Measurements from ENCODE around the gene CCDC182. TPM values are rescaled to one million over a fixed set of nuclear protein-coding genes. Genes with fewer than 3 reads are reported as not detected.

CCDC182 gene
- total RNA-seq, 2 experiments from 2014 or later = not detected

- ChIA-PET POLR2A (no interaction called here), CTCF (no interaction called here)
- peaks cover 12% of the 10 kb centered on the region for H3K27me3 Mint-ChIP-seq
- H3K4me3 Mint-ChIP-seq = no peak overlapping the region
- no peaks in the 10 kb centered on the region for H3K9me3 Mint-ChIP-seq
- no peak for DNase-seq
- peaks cover 5% of the 10 kb centered on the region for H3K4me1 Mint-ChIP-seq
- no peaks in the 10 kb centered on the region for H3K36me3 Mint-ChIP-seq (ENCODE audit: low read depth)
- no peak overlapping the region for H3K27ac Mint-ChIP-seq
Observed at GRCh38 chr17:57737450-57737849, 7.6 kb downstream of the CCDC182 start.

- ChIA-PET POLR2A (no interaction called here), CTCF (no interaction called here)
- Mint-ChIP-seq H3K27me3 (peaks cover 12% of the 10 kb centered on the region), H3K27ac (no peak overlapping the region), H3K36me3 (ENCODE audit: low read depth) (no peaks in the 10 kb centered on the region), H3K9me3 (no peaks in the 10 kb centered on the region), H3K4me3 (no peak overlapping the region), H3K4me1 (peaks cover 5% of the 10 kb centered on the region)
- no peak for DNase-seq
Observed at GRCh38 chr17:57735707-57736106, 9.4 kb downstream of the CCDC182 start.

- Mint-ChIP-seq H3K9me3 (no peaks in the 10 kb centered on the region), H3K36me3 (ENCODE audit: low read depth) (no peaks in the 10 kb centered on the region)
Observed at GRCh38 chr17:57735230-57735629, 9.9 kb downstream of the CCDC182 start.

GRCh38 chr17:57733085-57733484, 12.0 kb downstream of the CCDC182 start:
- Mint-ChIP-seq H3K4me1 (no peaks in the 10 kb centered on the region), H3K4me3 (no peak overlapping the region), H3K9me3 (no peaks in the 10 kb centered on the region), H3K27me3 (peaks cover 3% of the 10 kb centered on the region), H3K27ac (no peak overlapping the region), H3K36me3 (ENCODE audit: low read depth) (no peaks in the 10 kb centered on the region)
- POLR2A ChIA-PET = no interaction called here
- CTCF ChIA-PET = no interaction called here
- DNase-seq = no peak

More at GRCh38 chr17:57735230-57735629, 9.9 kb downstream of the CCDC182 start:
- ChIA-PET POLR2A (no interaction called here), CTCF (no interaction called here)
- Mint-ChIP-seq H3K27me3 (peaks cover 12% of the 10 kb centered on the region), H3K4me1 (peaks cover 5% of the 10 kb centered on the region), H3K4me3 (no peak overlapping the region), H3K27ac (no peak overlapping the region)
- no peak for DNase-seq

- H3K27me3 Mint-ChIP-seq = peaks cover 3% of the 10 kb centered on the region
- POLR2A ChIA-PET = no interaction called here
- H3K4me1 Mint-ChIP-seq = no peaks in the 10 kb centered on the region
- H3K9me3 Mint-ChIP-seq = no peaks in the 10 kb centered on the region
- H3K27ac Mint-ChIP-seq = no peak overlapping the region
- no peak for DNase-seq
- CTCF ChIA-PET = interaction anchor here (0.6 to 0.8 kb wide), 2 partner anchors 14 to 166 kb away, joined by 3 read pairs; no protein-coding TSS in a partner anchor
- no peaks in the 10 kb centered on the region for H3K36me3 Mint-ChIP-seq (ENCODE audit: low read depth)
- H3K4me3 Mint-ChIP-seq = no peak overlapping the region
Observed at GRCh38 chr17:57732062-57732461, 13.0 kb downstream of the CCDC182 start.

GRCh38 chr17:57730026-57730701, 14.9 kb downstream of the CCDC182 start:
- Mint-ChIP-seq H3K36me3 (ENCODE audit: low read depth) (no peaks in the 10 kb centered on the region), H3K4me1 (no peaks in the 10 kb centered on the region), H3K27ac (no peak overlapping the region), H3K9me3 (no peaks in the 10 kb centered on the region), H3K4me3 (no peak overlapping the region), H3K27me3 (peaks cover 3% of the 10 kb centered on the region)
- no peak for DNase-seq
- CTCF ChIA-PET = no interaction called here
- POLR2A ChIA-PET = no interaction called here

- H3K27ac Mint-ChIP-seq = no peak overlapping the region
- H3K4me1 Mint-ChIP-seq = no peaks in the 10 kb centered on the region
- ChIA-PET POLR2A (no interaction called here), CTCF (interaction anchor here (0.6 to 1.1 kb wide), 2 partner anchors 15 to 485 kb away, joined by 3 read pairs; no protein-coding TSS in a partner anchor)
- H3K4me3 Mint-ChIP-seq = no peak overlapping the region
- no peaks in the 10 kb centered on the region for H3K36me3 Mint-ChIP-seq (ENCODE audit: low read depth)
- no peaks in the 10 kb centered on the region for H3K27me3 Mint-ChIP-seq
- no peak for DNase-seq
- H3K9me3 Mint-ChIP-seq = no peaks in the 10 kb centered on the region
Observed at GRCh38 chr17:57727630-57728175, 17.4 kb downstream of the CCDC182 start.

GRCh38 chr17:57726838-57727237, 18.3 kb downstream of the CCDC182 start:
- ChIA-PET CTCF (interaction anchor here (1.0 kb wide), 1 partner anchor 10 kb away, joined by 4 read pairs; no protein-coding TSS in a partner anchor), POLR2A (no interaction called here)
- DNase-seq = no peak
- H3K36me3 Mint-ChIP-seq (ENCODE audit: low read depth) = no peaks in the 10 kb centered on the region
- no peaks in the 10 kb centered on the region for H3K27me3 Mint-ChIP-seq
- no peak overlapping the region for H3K4me3 Mint-ChIP-seq
- H3K4me1 Mint-ChIP-seq = no peaks in the 10 kb centered on the region
- no peaks in the 10 kb centered on the region for H3K9me3 Mint-ChIP-seq
- H3K27ac Mint-ChIP-seq = no peak overlapping the region

- no peaks in the 10 kb centered on the region for H3K4me1 Mint-ChIP-seq
- H3K27me3 Mint-ChIP-seq = peaks cover 3% of the 10 kb centered on the region
- H3K27ac Mint-ChIP-seq = no peak overlapping the region
- ChIA-PET POLR2A (no interaction called here), CTCF (interaction anchor here (1.0 kb wide), 1 partner anchor 9 kb away, joined by 4 read pairs; no protein-coding TSS in a partner anchor)
- no peak overlapping the region for H3K4me3 Mint-ChIP-seq
- no peaks in the 10 kb centered on the region for H3K9me3 Mint-ChIP-seq
- H3K36me3 Mint-ChIP-seq (ENCODE audit: low read depth) = no peaks in the 10 kb centered on the region
- DNase-seq = no peak
Observed at GRCh38 chr17:57726213-57726790, 18.8 kb downstream of the CCDC182 start.

GRCh38 chr17:57724729-57725125, 20.4 kb downstream of the CCDC182 start:
- CTCF ChIA-PET = interaction anchor here (0.6 to 1.3 kb wide), 4 partner anchors 18 to 496 kb away, joined by 3 to 6 read pairs (median 4); no protein-coding TSS in a partner anchor
- H3K36me3 Mint-ChIP-seq (ENCODE audit: low read depth) = no peaks in the 10 kb centered on the region
- POLR2A ChIA-PET = no interaction called here
- no peak overlapping the region for H3K27ac Mint-ChIP-seq
- H3K4me3 Mint-ChIP-seq = no peak overlapping the region
- no peak for DNase-seq
- H3K27me3 Mint-ChIP-seq = peaks cover 3% of the 10 kb centered on the region
- H3K4me1 Mint-ChIP-seq = no peaks in the 10 kb centered on the region
- H3K9me3 Mint-ChIP-seq = no peaks in the 10 kb centered on the region

GRCh38 chr17:57724026-57724728, 20.9 kb downstream of the CCDC182 start:
- H3K27ac Mint-ChIP-seq = no peak overlapping the region
- peaks cover 6% of the 10 kb centered on the region for H3K27me3 Mint-ChIP-seq
- H3K36me3 Mint-ChIP-seq (ENCODE audit: low read depth) = no peaks in the 10 kb centered on the region
- ChIA-PET CTCF (interaction anchor here (1.3 kb wide), 3 partner anchors 18 to 496 kb away, joined by 3 to 6 read pairs (median 4); no protein-coding TSS in a partner anchor), POLR2A (no interaction called here)
- DNase-seq = no peak
- H3K4me1 Mint-ChIP-seq = no peaks in the 10 kb centered on the region
- H3K4me3 Mint-ChIP-seq = no peak overlapping the region
- H3K9me3 Mint-ChIP-seq = no peaks in the 10 kb centered on the region

- H3K4me3 Mint-ChIP-seq = no peak overlapping the region
- ChIA-PET CTCF (interaction anchor here (1.3 kb wide), 1 partner anchor 23 kb away, joined by 3 read pairs; no protein-coding TSS in a partner anchor), POLR2A (no interaction called here)
- H3K4me1 Mint-ChIP-seq = no peaks in the 10 kb centered on the region
- no peaks in the 10 kb centered on the region for H3K36me3 Mint-ChIP-seq (ENCODE audit: low read depth)
- H3K27ac Mint-ChIP-seq = no peak overlapping the region
- DNase-seq = no peak
- peaks cover 13% of the 10 kb centered on the region for H3K27me3 Mint-ChIP-seq
- H3K9me3 Mint-ChIP-seq = no peaks in the 10 kb centered on the region
Observed at GRCh38 chr17:57723427-57724025, 21.6 kb downstream of the CCDC182 start.

- peaks cover 15% of the 10 kb centered on the region for H3K27me3 Mint-ChIP-seq
- ChIA-PET POLR2A (no interaction called here), CTCF (no interaction called here)
Observed at GRCh38 chr17:57722704-57723043, 22.4 kb downstream of the CCDC182 start.

More at GRCh38 chr17:57722704-57723043, 22.4 kb downstream of the CCDC182 start:
- H3K36me3 Mint-ChIP-seq (ENCODE audit: low read depth) = no peaks in the 10 kb centered on the region
- no peak for DNase-seq
- H3K9me3 Mint-ChIP-seq = no peaks in the 10 kb centered on the region
- H3K27ac Mint-ChIP-seq = no peak overlapping the region
- H3K4me1 Mint-ChIP-seq = no peaks in the 10 kb centered on the region
- no peak overlapping the region for H3K4me3 Mint-ChIP-seq
